DOHH2 (cell line): Measurements from ENCODE around the gene ZFYVE9.
"Not testable (repeated sequence)": the region's sequence is repeated elsewhere in the genome, so short reads cannot be mapped to it uniquely, and the experiment has no call there.

Experiments used
- H3F3A ChIP-seq: fragments of 200-600 bp; sonication (generic), shearing (Covaris generic); 2 replicates; pipeline ENCODE4 v1.6.0; 2016; ENCODE audit warnings: antibody characterized with exemption, mild to moderate bottlenecking; ENCODE audit not compliant: control insufficient read depth, insufficient read depth
- H3K27ac ChIP-seq: fragments of 200-600 bp; sonication (generic); 2 replicates; pipeline ENCODE4 v1.5.1; 2014; ENCODE audit warnings: low read depth, mild to moderate bottlenecking, low read length, moderate library complexity
- H3K27me3 ChIP-seq: fragments of 200-600 bp; sonication (generic); 2 replicates; pipeline ENCODE4 v1.6.1; 2014; ENCODE audit warnings: mild to moderate bottlenecking, low read length, mixed read lengths; ENCODE audit not compliant: control insufficient read depth
- H3K36me3 ChIP-seq: fragments of 200-600 bp; sonication (generic); 2 replicates; pipeline ENCODE4 v1.6.1; 2014; ENCODE audit warnings: mild to moderate bottlenecking, low read length, moderate library complexity, mixed read lengths; ENCODE audit not compliant: control insufficient read depth
- H3K4me1 ChIP-seq: fragments of 200-600 bp; sonication (generic); 2 replicates; pipeline ENCODE4 v1.6.1; 2014; ENCODE audit warnings: mild to moderate bottlenecking, low read length, mixed read lengths; ENCODE audit not compliant: control insufficient read depth
- H3K4me2 ChIP-seq: fragments of 200-600 bp; sonication (generic); 2 replicates; pipeline ENCODE4 v1.6.0; 2014; ENCODE audit warnings: mild to moderate bottlenecking, low read length, moderate library complexity
- H3K4me3 ChIP-seq: fragments of 200-600 bp; sonication (generic); 2 replicates; pipeline ENCODE4 v1.5.1; 2014; ENCODE audit warnings: mild to moderate bottlenecking, low read length, mixed read lengths
- H3K79me2 ChIP-seq: fragments of 200-600 bp; sonication (generic); 2 replicates; pipeline ENCODE4 v1.6.1; 2014; ENCODE audit warnings: mild to moderate bottlenecking, low read length, mixed read lengths; ENCODE audit not compliant: control insufficient read depth
- H3K9me2 ChIP-seq: fragments of 200-600 bp; sonication (generic); replicated peaks from 2 replicates; pipeline ENCODE4 v1.6.1; 2014; ENCODE audit warnings: mild to moderate bottlenecking, low read length, mixed read lengths; ENCODE audit not compliant: control insufficient read depth
- H3K9me3 ChIP-seq: fragments of 200-600 bp; sonication (generic); 2 replicates; pipeline ENCODE4 v1.6.1; 2014; ENCODE audit warnings: antibody characterized with exemption, low read length, mixed read lengths; ENCODE audit not compliant: control insufficient read depth, insufficient read depth
- H4K20me1 ChIP-seq: fragments of 200-600 bp; sonication (generic); 2 replicates; pipeline ENCODE4 v1.6.0; 2014; ENCODE audit warnings: low read depth, mild to moderate bottlenecking, antibody characterized with exemption, low read length, moderate library complexity; ENCODE audit not compliant: control insufficient read depth, insufficient read depth
- EZH2phosphoT487 ChIP-seq: fragments of 200-600 bp; sonication (generic); IDR thresholded peaks from 2 replicates; pipeline ENCODE4 v1.6.1; 2017; ENCODE audit warnings: borderline replicate concordance, mild to moderate bottlenecking, antibody characterized with exemption, low read length, moderate library complexity, mixed read lengths
- TF ChIP-seq, protein P1 (sequence below): fragments of 200-600 bp; sonication (generic); IDR thresholded peaks from one replicate; pipeline ENCODE4 v1.5.1; 2014; ENCODE audit warnings: antibody characterized with exemption, mild to moderate bottlenecking, low read depth, low read length; ENCODE audit not compliant: poor library complexity, severe bottlenecking

Gene ZFYVE9

DNA sequence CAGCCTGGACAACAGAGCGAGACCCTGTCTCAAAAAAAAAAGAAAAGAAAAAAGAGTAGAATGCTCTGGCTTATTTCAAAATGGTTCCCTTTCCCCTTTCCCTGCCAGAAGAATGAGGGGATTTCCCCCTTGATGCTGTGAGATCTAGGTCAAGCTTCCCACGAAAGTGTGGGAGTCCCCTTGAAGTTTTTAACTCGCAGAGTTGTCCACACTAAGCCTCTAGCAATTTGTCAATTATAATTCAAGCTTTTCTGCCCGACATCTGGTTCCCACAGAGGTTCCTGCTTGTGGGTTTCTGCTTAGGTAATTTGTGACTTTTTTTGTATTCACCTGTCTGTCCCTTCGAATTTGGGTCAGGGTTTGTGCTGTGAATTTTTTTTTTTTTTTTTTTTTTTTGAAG is 62.8 kb downstream of the ZFYVE9 start:
- no peak overlapping the region for H3K4me2 ChIP-seq
- H4K20me1 ChIP-seq: no peaks in the 10 kb centered on the region
- H3K9me3 ChIP-seq: no peaks in the 10 kb centered on the region
- H3K27ac ChIP-seq: no peak overlapping the region
- no peaks in the 10 kb centered on the region for H3K9me2 ChIP-seq
- TF ChIP-seq EZH2phosphoT487: no peak
- TF ChIP-seq, protein P1, sequence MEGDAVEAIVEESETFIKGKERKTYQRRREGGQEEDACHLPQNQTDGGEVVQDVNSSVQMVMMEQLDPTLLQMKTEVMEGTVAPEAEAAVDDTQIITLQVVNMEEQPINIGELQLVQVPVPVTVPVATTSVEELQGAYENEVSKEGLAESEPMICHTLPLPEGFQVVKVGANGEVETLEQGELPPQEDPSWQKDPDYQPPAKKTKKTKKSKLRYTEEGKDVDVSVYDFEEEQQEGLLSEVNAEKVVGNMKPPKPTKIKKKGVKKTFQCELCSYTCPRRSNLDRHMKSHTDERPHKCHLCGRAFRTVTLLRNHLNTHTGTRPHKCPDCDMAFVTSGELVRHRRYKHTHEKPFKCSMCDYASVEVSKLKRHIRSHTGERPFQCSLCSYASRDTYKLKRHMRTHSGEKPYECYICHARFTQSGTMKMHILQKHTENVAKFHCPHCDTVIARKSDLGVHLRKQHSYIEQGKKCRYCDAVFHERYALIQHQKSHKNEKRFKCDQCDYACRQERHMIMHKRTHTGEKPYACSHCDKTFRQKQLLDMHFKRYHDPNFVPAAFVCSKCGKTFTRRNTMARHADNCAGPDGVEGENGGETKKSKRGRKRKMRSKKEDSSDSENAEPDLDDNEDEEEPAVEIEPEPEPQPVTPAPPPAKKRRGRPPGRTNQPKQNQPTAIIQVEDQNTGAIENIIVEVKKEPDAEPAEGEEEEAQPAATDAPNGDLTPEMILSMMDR: no peak
- H3K4me1 ChIP-seq: no peaks in the 10 kb centered on the region
- H3K27me3 ChIP-seq: peaks cover 4% of the 10 kb centered on the region; the same call in 1 of the 2 replicates
- no peaks in the 10 kb centered on the region for H3K36me3 ChIP-seq
- H3K4me3 ChIP-seq: no peak overlapping the region
- H3K79me2 ChIP-seq: no peaks in the 10 kb centered on the region
- H3F3A ChIP-seq: no peaks in the 10 kb centered on the region

DNA sequence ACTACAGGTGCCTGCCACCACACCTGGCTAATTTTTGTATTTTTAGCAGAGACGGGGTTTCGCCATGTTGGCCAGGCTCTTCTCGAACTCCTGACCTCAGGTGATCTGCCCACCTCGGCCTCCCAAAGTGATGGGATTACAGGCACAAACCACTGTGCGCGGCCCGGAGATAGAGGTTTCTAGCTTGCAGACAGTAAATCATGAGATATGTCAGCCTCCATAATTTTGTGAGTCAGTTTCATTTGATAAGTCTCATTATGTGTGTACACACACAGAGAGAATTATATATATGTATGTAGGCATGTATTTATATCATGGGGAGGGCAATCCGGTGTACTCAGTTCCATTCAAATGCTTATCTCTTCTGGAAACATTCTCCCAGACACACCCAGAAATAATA is 64.8 kb downstream of the ZFYVE9 start:
- H3F3A ChIP-seq, H3K27me3 ChIP-seq, H3K9me3 ChIP-seq, H3K27ac ChIP-seq, H3K4me1 ChIP-seq, H4K20me1 ChIP-seq, H3K79me2 ChIP-seq, H3K36me3 ChIP-seq, H3K9me2 ChIP-seq, H3K4me2 ChIP-seq, H3K4me3 ChIP-seq: not testable (repeated sequence)

DNA sequence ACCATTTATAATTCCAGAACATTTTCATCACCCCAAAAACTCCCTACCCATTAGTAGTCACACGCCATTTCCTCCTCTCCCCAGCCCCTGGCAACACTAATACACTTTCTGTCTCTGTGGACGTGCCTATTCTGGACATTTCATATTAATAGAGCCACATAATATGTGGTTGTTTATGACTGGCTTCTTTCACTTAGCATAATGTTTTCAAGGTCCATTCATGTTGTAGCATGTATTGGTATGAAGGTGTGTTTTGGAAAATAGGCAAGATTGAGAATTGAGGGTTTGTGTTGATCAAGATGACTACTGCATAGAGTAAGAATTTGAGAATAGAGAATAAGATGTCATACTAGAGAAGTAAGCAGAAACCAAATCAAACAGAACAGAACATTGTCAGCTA is 67.5 kb downstream of the ZFYVE9 start:
- no peaks in the 10 kb centered on the region for H3F3A ChIP-seq
- no peaks in the 10 kb centered on the region for H3K36me3 ChIP-seq
- H3K9me2 ChIP-seq: no peaks in the 10 kb centered on the region
- no peaks in the 10 kb centered on the region for H3K9me3 ChIP-seq
- no peak for TF ChIP-seq EZH2phosphoT487
- TF ChIP-seq, protein P1: no peak
- no peak overlapping the region for H3K27ac ChIP-seq
- no peaks in the 10 kb centered on the region for H4K20me1 ChIP-seq
- no peak overlapping the region for H3K4me2 ChIP-seq
- no peak overlapping the region for H3K4me3 ChIP-seq
- H3K27me3 ChIP-seq: peaks cover 4% of the 10 kb centered on the region; the same call in 1 of the 2 replicates
- H3K79me2 ChIP-seq: no peaks in the 10 kb centered on the region
- H3K4me1 ChIP-seq: no peaks in the 10 kb centered on the region

DNA sequence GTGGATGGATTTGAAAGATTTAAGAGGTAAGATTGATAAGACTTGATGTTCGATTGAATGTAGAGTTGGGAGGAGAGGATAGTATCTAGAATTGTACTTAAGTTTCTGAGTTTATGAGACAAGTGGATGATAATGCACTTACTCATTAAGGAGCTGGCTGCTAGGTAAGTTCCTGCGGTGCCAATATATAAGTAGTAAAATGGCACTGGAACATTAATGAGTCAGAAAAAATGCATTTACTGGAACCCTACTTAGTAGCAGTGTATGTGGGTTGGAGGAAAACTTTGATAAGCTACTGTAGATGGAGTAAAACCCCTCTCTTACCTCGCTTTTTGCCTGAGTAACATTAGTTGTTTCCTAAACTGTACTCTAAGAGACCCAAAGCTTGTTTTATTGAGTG is 68.2 kb downstream of the ZFYVE9 start:
- H3F3A ChIP-seq: no peaks in the 10 kb centered on the region
- H3K9me3 ChIP-seq: no peaks in the 10 kb centered on the region
- H3K4me1 ChIP-seq: no peaks in the 10 kb centered on the region
- H3K79me2 ChIP-seq: no peaks in the 10 kb centered on the region
- no peaks in the 10 kb centered on the region for H3K36me3 ChIP-seq
- H4K20me1 ChIP-seq: no peaks in the 10 kb centered on the region
- H3K9me2 ChIP-seq: no peaks in the 10 kb centered on the region
- TF ChIP-seq, protein P1: no peak
- no peak for TF ChIP-seq EZH2phosphoT487
- no peak overlapping the region for H3K27ac ChIP-seq
- no peak overlapping the region for H3K4me2 ChIP-seq
- H3K27me3 ChIP-seq: peaks cover 4% of the 10 kb centered on the region; the same call in 1 of the 2 replicates
- H3K4me3 ChIP-seq: no peak overlapping the region
